Measurements from ENCODE around the gene PKN1. TPM values are rescaled to one million over a fixed set of nuclear protein-coding genes. Genes with fewer than 3 reads are reported as not detected.

Gene PKN1
- total and polyA plus RNA-seq, 9 of the 15 experiments (the other 6 are each of a cell fraction or from before 2014, with no cell fraction given), result 0.30 to 228 (median 77.5) TPM

DNA sequence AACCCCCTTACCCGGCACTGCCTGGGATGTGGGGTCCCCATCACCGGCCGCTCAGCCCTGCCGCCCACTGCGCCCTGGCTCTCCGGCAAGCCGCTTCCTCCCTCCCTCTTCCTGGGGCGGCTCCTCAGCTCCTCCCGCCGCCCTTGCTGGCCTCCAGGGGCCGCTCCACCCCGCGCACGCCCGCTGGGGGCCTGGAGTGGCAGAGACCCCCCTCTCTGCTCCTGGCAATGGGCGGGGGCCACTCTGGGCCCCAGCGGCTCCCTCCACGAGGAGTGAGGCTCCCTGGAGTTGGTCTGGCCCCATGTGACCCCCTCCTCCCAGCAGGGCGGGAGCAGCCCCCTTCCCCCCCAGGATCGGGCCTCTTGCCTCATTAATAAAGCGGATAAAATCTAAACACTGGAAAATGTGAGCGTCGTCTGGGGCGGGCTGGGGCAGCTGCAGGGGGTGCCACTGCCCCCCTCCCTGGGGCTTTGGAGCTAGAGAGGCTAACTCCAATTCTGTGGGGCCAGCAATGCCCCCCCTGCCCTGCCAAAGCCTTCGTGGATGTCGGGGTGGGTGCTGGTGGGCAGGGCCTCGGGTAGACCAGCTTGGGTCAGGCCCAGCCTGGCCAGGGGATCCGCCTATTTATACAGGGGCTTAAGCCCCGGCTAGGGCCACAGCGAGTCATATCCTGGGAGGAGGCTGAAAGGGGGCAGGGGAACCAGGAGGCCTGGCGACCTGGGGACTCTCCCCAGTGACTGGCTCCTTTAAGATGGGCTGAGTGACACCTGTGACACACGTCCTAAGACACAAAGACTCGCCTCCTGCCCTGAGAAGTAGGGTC is 42.4 kb downstream of the PKN1 start, which contains the start of gene PTGER1 (continued):
- TF ChIP-seq ZNF644 (tag; IDR thresholded peaks at IDR 0.05; ENCODE audit: low read depth) (no peak), NFE2L1 (tag; IDR thresholded peaks at IDR 0.05; ENCODE audit: borderline replicate concordance, low read depth) (no peak), L3MBTL2 (IDR thresholded peaks at IDR 0.05) (0 out of 2 replicates have a peak, but pooled peaks have one; percentile 23), MIER1 (IDR thresholded peaks at IDR 0.05; ENCODE audit: low read depth) (no peak), IFI16 (CRISPR knock-in tag; IDR thresholded peaks at IDR 0.05) (no peak), ZNF830 (CRISPR knock-in tag; IDR thresholded peaks at IDR 0.05) (no peak), HDAC2 (IDR thresholded peaks at IDR 0.05) (0 out of 2 replicates have a peak, but pooled peaks have one; percentile 23), PHF8 (IDR thresholded peaks at IDR 0.05; ENCODE audit: borderline replicate concordance, low read length) (peak; percentile 35; the same call in 1 of the 2 replicates), GATAD2A (IDR thresholded peaks at IDR 0.05) (peak; percentile 49; the same call in 1 of the 2 replicates), HMG20A (CRISPR knock-in tag; conservative IDR thresholded peaks at IDR 0.05) (no peak), PRPF4 (IDR thresholded peaks at IDR 0.05; ENCODE audit: insufficient read depth, low read depth, low read length, poor library complexity, severe bottlenecking) (no peak), ESRRB (CRISPR knock-in tag; IDR thresholded peaks at IDR 0.05; ENCODE audit: borderline replicate concordance) (no peak)
- TF ChIP-seq, protein P1, sequence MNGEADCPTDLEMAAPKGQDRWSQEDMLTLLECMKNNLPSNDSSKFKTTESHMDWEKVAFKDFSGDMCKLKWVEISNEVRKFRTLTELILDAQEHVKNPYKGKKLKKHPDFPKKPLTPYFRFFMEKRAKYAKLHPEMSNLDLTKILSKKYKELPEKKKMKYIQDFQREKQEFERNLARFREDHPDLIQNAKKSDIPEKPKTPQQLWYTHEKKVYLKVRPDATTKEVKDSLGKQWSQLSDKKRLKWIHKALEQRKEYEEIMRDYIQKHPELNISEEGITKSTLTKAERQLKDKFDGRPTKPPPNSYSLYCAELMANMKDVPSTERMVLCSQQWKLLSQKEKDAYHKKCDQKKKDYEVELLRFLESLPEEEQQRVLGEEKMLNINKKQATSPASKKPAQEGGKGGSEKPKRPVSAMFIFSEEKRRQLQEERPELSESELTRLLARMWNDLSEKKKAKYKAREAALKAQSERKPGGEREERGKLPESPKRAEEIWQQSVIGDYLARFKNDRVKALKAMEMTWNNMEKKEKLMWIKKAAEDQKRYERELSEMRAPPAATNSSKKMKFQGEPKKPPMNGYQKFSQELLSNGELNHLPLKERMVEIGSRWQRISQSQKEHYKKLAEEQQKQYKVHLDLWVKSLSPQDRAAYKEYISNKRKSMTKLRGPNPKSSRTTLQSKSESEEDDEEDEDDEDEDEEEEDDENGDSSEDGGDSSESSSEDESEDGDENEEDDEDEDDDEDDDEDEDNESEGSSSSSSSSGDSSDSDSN (IDR thresholded peaks at IDR 0.05; ENCODE audit: borderline replicate concordance in 1 of 2, low read depth in 2 of 2, low read length in 2 of 2), result 0 out of 4 replicates have a peak, but pooled peaks of 1 of the 2 experiments have one; percentile 45
- TF ChIP-seq, protein P2, sequence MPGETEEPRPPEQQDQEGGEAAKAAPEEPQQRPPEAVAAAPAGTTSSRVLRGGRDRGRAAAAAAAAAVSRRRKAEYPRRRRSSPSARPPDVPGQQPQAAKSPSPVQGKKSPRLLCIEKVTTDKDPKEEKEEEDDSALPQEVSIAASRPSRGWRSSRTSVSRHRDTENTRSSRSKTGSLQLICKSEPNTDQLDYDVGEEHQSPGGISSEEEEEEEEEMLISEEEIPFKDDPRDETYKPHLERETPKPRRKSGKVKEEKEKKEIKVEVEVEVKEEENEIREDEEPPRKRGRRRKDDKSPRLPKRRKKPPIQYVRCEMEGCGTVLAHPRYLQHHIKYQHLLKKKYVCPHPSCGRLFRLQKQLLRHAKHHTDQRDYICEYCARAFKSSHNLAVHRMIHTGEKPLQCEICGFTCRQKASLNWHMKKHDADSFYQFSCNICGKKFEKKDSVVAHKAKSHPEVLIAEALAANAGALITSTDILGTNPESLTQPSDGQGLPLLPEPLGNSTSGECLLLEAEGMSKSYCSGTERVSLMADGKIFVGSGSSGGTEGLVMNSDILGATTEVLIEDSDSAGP (CRISPR knock-in tag; IDR thresholded peaks at IDR 0.05), result peak; percentile 68; the same call in 1 of the 2 replicates
- TF ChIP-seq, protein P3, sequence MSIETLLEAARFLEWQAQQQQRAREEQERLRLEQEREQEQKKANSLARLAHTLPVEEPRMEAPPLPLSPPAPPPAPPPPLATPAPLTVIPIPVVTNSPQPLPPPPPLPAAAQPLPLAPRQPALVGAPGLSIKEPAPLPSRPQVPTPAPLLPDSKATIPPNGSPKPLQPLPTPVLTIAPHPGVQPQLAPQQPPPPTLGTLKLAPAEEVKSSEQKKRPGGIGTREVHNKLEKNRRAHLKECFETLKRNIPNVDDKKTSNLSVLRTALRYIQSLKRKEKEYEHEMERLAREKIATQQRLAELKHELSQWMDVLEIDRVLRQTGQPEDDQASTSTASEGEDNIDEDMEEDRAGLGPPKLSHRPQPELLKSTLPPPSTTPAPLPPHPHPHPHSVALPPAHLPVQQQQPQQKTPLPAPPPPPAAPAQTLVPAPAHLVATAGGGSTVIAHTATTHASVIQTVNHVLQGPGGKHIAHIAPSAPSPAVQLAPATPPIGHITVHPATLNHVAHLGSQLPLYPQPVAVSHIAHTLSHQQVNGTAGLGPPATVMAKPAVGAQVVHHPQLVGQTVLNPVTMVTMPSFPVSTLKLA (conservative IDR thresholded peaks at IDR 0.05), result 0 out of 4 replicates have a peak, but pooled peaks of 1 of the 2 experiments have one; percentile 29
- TF ChIP-seq, protein P4, sequence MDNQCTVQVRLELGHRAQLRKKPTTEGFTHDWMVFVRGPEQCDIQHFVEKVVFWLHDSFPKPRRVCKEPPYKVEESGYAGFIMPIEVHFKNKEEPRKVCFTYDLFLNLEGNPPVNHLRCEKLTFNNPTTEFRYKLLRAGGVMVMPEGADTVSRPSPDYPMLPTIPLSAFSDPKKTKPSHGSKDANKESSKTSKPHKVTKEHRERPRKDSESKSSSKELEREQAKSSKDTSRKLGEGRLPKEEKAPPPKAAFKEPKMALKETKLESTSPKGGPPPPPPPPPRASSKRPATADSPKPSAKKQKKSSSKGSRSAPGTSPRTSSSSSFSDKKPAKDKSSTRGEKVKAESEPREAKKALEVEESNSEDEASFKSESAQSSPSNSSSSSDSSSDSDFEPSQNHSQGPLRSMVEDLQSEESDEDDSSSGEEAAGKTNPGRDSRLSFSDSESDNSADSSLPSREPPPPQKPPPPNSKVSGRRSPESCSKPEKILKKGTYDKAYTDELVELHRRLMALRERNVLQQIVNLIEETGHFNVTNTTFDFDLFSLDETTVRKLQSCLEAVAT (IDR thresholded peaks at IDR 0.05), result no peak
- TF ChIP-seq, protein P5, sequence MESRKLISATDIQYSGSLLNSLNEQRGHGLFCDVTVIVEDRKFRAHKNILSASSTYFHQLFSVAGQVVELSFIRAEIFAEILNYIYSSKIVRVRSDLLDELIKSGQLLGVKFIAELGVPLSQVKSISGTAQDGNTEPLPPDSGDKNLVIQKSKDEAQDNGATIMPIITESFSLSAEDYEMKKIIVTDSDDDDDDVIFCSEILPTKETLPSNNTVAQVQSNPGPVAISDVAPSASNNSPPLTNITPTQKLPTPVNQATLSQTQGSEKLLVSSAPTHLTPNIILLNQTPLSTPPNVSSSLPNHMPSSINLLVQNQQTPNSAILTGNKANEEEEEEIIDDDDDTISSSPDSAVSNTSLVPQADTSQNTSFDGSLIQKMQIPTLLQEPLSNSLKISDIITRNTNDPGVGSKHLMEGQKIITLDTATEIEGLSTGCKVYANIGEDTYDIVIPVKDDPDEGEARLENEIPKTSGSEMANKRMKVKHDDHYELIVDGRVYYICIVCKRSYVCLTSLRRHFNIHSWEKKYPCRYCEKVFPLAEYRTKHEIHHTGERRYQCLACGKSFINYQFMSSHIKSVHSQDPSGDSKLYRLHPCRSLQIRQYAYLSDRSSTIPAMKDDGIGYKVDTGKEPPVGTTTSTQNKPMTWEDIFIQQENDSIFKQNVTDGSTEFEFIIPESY (CRISPR knock-in tag; IDR thresholded peaks at IDR 0.05), result 0 out of 2 replicates have a peak, but pooled peaks have one; percentile 20
